ENCODE data around the gene HLA-DRA.
"Not testable (repeated sequence)": the region's sequence is repeated elsewhere in the genome, so short reads cannot be mapped to it uniquely, and the experiment has no call there.

Gene HLA-DRA

DNA sequence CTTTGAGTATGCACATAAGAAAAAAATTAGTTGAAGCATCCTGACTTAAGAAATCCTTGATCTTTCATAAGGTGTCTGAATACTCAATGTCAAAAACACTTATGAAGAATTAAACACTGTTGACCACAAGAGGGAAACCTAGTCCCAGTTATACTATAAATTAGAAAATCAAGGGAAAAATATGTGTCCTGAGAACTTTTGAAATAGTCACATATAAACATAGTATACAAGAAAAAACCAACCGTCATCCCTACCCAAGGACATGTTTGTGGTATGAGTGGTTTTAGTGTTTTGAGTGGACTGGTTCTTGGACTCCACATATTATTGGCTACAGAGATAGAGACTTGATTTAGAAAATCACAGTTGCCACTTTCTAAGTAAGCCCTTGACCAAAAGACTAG lies 7.6 kb upstream of the HLA-DRA start:
- DNase-seq: peak; percentile 35

DNA sequence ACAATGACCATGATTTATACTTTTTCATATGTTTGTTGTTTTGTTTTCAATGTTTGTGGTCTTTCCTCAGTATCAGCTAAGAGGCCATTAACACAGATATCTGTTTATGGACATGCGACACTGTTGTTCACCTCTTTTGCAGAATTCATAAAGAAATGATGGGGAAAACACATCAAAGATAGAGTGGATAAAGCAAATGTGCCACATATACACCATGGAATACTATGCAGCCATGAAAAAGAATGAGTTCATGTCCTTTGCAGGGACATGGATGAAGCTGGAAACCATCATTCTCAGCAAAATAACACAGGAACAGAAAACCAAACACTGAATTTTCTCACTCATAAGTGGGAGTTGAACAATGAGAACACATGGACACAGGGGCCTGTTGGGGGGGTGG lies 5.7 kb upstream of the HLA-DRA start:
- not testable (repeated sequence) for DNase-seq

DNA sequence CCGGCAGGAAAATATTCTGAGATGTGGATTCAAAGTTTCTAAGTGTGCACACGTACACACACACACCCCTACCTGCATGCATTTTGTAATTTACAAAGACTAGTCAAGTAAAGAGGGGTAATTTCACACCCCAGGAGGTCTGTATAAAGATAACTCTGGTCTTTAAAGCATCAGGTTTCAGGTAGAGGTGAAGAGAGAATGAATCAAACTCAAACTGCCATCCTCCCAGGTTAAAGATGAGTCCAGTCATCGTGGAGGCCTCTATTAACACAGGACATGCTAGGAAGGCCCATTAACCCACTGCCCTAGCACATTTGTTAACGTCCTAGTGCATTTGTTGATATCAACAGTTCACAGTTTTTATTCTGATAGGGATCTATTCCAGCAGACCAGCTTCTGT lies 3.5 kb upstream of the HLA-DRA start:
- no peak for DNase-seq

- peak; percentile 31 for DNase-seq
Measured at GRCh38 chr6:32436995-32437836, 2.5 kb upstream of the HLA-DRA start.

- DNase-seq: no peak
Measured at GRCh38 chr6:32439139-32439538, 548 bp upstream of the HLA-DRA start.

GRCh38 chr6:32442243-32442667 lies 2.6 kb downstream of the HLA-DRA start:
- no peak for DNase-seq

DNA sequence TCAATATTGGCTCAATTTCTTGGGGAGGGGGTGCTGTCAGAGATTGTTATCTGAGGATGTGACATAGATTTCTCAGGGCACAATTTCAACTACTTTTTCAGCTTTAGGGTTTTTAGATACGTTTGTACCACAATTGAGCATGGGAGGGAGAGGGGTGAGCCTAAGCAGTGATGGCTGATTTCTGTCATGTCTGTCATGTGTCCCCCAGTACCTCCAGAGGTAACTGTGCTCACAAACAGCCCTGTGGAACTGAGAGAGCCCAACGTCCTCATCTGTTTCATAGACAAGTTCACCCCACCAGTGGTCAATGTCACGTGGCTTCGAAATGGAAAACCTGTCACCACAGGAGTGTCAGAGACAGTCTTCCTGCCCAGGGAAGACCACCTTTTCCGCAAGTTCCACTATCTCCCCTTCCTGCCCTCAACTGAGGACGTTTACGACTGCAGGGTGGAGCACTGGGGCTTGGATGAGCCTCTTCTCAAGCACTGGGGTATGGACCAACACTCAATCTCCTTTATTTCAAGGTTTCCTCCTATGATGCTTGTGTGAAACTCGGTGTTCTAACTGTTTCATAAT lies 3.4 kb downstream of the HLA-DRA start:
- DNase-seq: no peak

- DNase-seq: no peak
Measured at GRCh38 chr6:32444433-32444832, 4.7 kb downstream of the HLA-DRA start.

GRCh38 chr6:32445321-32445854 lies 5.7 kb downstream of the HLA-DRA start:
- DNase-seq: no peak

DNA sequence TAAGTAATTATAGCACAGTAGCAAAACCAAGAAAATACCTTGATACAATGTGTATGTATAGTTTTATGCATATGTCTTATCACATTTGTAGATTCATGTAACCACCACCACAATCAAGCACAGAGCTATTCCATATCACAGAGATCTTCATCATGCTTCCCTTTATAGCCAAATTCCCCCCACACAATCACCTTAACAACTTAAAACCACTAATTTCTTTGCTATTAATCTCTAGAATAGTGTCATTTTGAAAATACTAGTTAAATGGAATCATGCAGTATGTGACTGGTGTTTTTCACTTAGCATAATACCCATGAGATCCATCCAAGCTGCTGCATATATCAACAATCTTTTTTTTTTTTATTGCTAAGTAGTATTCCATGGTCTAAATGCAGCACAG lies 8.2 kb downstream of the HLA-DRA start:
- DNase-seq: no peak

GRCh38 chr6:32449088-32449736 lies 9.5 kb downstream of the HLA-DRA start:
- no peak for DNase-seq

GRCh38 chr6:32457054-32457453 lies 17.4 kb downstream of the HLA-DRA start:
- DNase-seq: no peak

GRCh38 chr6:32459781-32460424 lies 20.2 kb downstream of the HLA-DRA start:
- DNase-seq: no peak

DNA sequence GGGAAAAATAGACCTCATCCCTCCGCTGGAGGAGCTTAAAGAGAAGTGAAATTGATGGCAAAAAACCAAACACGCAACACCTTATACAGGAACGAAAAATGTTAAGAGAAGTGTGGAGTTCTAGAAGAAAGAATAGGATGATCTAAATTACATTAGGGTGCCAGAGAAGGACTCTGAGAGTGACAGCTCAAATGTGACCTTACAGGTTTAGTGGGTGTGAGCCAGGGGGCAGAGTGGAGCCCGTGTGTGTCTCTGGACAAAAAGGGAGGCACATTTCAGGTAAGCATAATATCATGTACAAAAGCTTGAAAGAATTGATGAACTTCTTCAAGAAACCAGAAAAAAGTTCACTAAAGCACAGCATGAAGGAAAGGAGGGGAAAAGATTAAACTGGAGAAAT lies 20.8 kb downstream of the HLA-DRA start:
- no peak for DNase-seq

DNA sequence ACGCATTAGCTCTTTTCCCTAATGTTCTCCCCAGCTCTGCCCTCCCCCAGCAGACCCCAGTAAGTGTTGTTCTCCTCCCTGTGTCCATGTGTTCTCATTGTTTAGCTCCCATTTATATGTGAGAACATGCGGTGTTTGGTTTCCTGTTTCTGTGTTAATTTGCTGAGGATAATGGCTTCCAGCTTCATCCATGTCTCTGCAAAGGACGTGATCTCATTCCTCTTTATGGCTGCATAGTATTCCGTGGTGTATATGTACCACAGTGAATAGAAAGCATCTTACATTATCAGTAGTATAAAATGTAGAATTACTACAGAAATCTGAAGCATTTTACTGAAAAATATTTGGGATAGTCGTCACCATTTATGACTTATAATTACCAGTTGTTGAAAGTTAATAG lies 21.8 kb downstream of the HLA-DRA start:
- DNase-seq: no peak

- no peak for DNase-seq
Measured at GRCh38 chr6:32462609-32463008, 22.9 kb downstream of the HLA-DRA start.

DNA sequence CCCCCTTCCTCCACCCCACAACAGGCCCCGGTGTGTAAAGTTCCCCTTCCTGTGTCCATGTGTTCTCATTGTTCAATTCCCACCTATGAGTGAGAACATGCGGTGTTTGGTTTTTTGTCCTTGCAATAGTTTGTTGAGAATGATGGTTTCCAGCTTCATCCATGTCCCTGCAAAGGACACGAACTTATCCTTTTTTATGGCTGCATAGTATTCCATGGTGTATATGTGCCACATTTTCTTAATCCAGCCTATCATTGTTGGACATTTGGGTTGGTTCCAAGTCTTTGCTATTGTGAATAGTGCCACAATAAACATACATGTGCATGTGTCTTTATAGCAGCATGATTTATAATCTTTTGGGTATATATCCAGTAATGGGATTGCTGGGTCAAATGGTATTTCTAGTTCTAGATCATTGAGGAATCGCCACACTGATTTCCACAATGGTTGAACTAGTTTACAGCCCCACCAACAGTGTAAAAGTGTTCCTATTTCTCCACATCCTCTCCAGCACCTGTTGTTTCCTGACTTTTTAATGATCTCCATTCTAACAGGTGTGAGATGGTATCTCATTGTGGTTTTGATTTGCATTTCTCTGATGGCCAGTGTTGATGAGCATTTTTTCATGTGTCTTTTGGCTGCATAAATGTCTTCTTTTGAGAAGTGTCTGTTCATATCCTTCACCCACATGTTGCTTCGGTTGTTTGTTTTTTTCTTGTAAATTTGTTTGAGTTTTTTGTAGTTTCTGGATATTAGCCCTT lies 28.2 kb downstream of the HLA-DRA start:
- DNase-seq: not testable (repeated sequence)

DNA sequence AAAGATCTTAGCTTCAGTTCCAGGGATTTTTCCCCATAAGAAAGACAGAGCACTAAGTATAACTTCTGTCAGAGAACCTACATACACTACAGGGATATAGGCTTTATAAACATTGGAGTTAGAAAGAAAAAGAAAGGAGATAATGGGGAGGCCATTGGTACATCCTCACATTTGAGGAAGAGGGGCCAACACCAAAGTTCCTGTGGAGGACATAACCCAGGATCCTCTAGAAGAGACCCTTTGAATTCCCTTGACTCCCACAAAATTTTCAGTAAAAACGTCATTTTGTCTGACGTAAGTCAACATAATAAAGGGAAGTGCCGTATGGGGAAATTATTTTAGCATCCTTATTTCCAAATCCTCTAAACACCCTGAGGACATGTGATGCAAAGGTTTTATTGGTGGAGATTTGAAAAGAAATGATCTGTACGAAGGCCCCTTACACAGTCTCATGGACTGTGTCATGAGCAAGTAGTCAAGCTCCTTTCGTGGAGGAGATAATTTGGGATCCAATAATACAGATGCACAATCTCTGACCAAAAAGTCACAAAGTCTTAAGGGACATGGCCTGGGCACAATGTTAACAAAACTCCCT lies 33.2 kb downstream of the HLA-DRA start:
- DNase-seq: no peak

DNA sequence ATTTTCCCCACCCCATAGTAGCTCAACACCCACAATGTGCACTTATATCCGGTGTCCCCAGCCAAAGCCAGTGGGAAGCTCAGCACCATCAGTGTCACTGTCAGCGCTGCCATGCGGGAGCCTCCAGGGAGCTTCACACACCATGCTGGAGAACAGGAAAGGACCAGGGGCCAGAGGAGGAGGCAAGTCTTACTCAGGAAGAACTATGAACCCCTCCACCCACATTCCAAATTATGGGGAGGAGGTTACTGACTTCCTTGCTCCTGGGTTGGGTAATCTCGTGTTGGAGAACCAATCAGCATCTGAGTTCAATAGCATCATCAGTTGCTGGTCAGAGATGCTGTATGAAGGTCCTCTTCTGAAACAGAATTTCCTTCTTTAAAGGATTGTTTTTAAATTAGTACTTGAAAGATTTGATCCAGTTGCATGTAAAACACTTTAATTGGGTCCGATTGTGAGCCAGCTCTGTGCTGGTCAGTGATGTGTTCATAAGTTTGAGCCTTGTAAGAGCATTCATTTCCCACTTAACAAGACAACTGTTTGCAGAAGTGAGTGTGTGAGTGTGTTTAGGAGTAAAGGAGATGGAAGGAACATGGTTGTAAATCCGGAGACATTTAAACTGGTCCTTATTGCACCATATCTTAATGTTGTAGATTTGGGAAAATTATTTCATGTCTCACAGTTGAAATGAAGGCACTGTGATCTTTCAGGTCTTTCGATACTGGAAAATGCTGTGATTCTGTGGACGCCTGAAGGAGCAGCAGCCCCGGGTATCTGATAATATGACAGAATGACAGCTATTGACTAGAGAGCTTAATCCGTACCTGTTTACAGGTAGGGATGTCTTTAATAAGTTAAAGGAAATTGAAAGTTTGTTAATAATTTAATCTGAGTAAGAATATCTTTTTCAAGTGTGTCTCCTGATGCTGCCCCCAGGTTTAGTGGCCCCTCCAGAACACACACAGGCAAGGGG lies 34.0 kb downstream of the HLA-DRA start:
- DNase-seq: peak; percentile 8

DNA sequence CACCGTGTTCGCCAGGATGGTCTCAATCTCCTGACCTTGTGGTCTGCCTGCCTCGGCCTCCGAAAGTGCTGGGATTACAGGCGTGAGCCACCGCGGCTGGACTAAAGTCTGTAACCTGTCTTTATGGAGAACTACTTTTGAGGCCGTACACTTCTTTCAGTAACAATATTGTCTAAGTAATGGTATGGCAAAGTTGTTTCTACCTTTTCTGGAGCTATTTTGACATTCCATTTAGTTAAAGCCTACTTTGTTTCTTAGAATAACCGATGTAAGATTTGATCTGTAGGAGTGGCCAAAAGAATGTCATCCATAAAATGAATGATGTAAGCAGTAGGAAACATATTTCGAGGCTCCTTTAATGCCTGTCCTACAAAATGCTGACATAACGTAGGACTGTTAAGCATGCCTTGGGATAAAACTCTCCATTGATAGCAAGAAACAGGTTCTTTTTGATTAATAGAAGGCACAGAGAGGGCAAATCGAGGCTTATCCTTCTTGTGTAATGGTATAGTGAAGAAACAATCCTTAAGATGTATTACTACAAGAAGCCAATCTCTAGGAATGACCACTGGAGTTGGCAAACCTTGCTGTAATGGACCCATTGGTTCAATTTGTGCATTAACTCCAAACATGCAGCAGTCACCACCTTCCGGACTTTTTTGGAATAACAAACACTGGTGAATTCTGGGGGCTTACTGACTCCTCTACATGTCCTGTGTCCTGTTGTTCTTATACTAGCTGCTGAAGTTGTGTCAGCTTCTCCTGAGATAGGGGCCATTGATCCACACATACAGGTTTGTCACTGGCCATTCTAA lies 35.9 kb downstream of the HLA-DRA start:
- no peak for DNase-seq
